PC-3 (cell line): Measurements from ENCODE around the gene CD99. TPM values are rescaled to one million over a fixed set of nuclear protein-coding genes. Genes with fewer than 3 reads are reported as not detected.

Experiments used
- ATAC-seq: fragments of 200-7000 bp; cut with Tn5 transposase; 2 replicates; pipeline ENCODE4 v1.9.1; 2020; ENCODE audit warnings: mild to moderate bottlenecking, moderate library complexity
- BruUV-seq: library from RNA; stranded (reverse); fragments of 400-500 nt; replicated peaks from 2 replicates; lab custom pipeline; 2021; lab: Mats Ljungman, UMichigan
- CTCF ChIA-PET: fragments of 300-600 bp; sonication (Branson Sonifier 250); formaldehyde crosslinking; loops from one replicate; lab custom pipeline; 2022; ENCODE audit warnings: antibody characterized with exemption; lab: Charles Lee
- POLR2A ChIA-PET: fragments of 300-600 bp; sonication (Branson Sonifier 250); formaldehyde crosslinking; loops from one replicate; lab custom pipeline; 2022; ENCODE audit warnings: antibody characterized with exemption; ENCODE audit not compliant: unreplicated experiment; lab: Charles Lee
- DNase-seq: peaks from one replicate; pipeline ENCODE4 v3.0.0-alpha.2; 2015
- H2AFZ ChIP-seq: fragments of 300-600 bp; sonication (generic); 2 replicates; pipeline ENCODE4 v1.6.0; 2016; ENCODE audit warnings: antibody characterized with exemption, low read length
- H3F3A ChIP-seq: fragments of 300-600 bp; sonication (generic); one replicate; pipeline ENCODE4 v1.6.0; 2017; ENCODE audit warnings: antibody characterized with exemption, low read length, control low read depth, mild to moderate bottlenecking; ENCODE audit not compliant: unreplicated experiment
- H3K27ac ChIP-seq: fragments of 300-600 bp; sonication (generic); 2 replicates; pipeline ENCODE4 v1.5.1; 2016; ENCODE audit warnings: mild to moderate bottlenecking, low read length
- H3K27me3 ChIP-seq: fragments of 300-600 bp; sonication (generic); 2 replicates; pipeline ENCODE4 v1.6.1; 2016; ENCODE audit warnings: low read length, mixed read lengths
- H3K36me3 ChIP-seq: fragments of 300-600 bp; sonication (generic); 2 replicates; pipeline ENCODE4 v1.6.1; 2016; ENCODE audit warnings: low read depth, mixed run types, low read length, mixed read lengths
- H3K4me1 ChIP-seq: fragments of 300-600 bp; sonication (generic); 2 replicates; pipeline ENCODE4 v1.5.1; 2016; ENCODE audit warnings: low read length; ENCODE audit not compliant: insufficient read depth
- H3K4me2 ChIP-seq: fragments of 300-600 bp; sonication (generic); 2 replicates; pipeline ENCODE4 v1.6.0; 2016; ENCODE audit warnings: low read length
- H3K4me3 ChIP-seq: fragments of 300-600 bp; sonication (generic); 2 replicates; pipeline ENCODE4 v1.5.1; 2016; ENCODE audit warnings: mild to moderate bottlenecking, low read length, mixed read lengths
- H3K79me2 ChIP-seq: fragments of 300-600 bp; sonication (generic); 2 replicates; pipeline ENCODE4 v1.6.1; 2017; ENCODE audit warnings: low read length, mixed read lengths
- H3K9ac ChIP-seq: fragments of 300-600 bp; sonication (generic); 2 replicates; pipeline ENCODE4 v1.6.0; 2016; ENCODE audit warnings: mild to moderate bottlenecking, low read length
- H3K9me2 ChIP-seq: fragments of 300-600 bp; sonication (generic); replicated peaks from 2 replicates; pipeline ENCODE4 v1.6.1; 2016; ENCODE audit warnings: mixed run types, low read length, mixed read lengths
- H3K9me3 ChIP-seq: fragments of 300-600 bp; sonication (generic); 2 replicates; pipeline ENCODE4 v1.6.1; 2016; ENCODE audit warnings: low read length, mixed read lengths
- H4K20me1 ChIP-seq: fragments of 300-600 bp; sonication (generic); 2 replicates; pipeline ENCODE4 v1.6.1; 2016; ENCODE audit warnings: low read length, mixed read lengths
- EZH2 ChIP-seq: fragments of 300-600 bp; sonication (generic); IDR thresholded peaks from one replicate; pipeline ENCODE4 v1.6.1; 2017; ENCODE audit warnings: antibody characterized with exemption, mild to moderate bottlenecking, low read length; ENCODE audit not compliant: unreplicated experiment
- EZH2phosphoT487 ChIP-seq: fragments of 300-600 bp; sonication (generic); IDR thresholded peaks from 2 replicates; pipeline ENCODE4 v1.6.1; 2018; ENCODE audit warnings: mild to moderate bottlenecking, antibody characterized with exemption, low read length, borderline replicate concordance
- intact Hi-C: fragments of 100-400 bp; cut with micrococcal nuclease; formaldehyde crosslinking; loops from 2 replicates; pipeline ENCODE4 v1.9.0; 2023
- total RNA-seq: library from RNA; depleted of rRNA; stranded (reverse); fragments of >200 nt; gene quantifications from 2 replicates; pipeline ENCODE4 v1.2.3, GENCODE V29; 2014
- TF ChIP-seq, protein P1 (sequence below): fragments of 300-600 bp; sonication (generic); conservative IDR thresholded peaks from 2 replicates; pipeline ENCODE4 v1.5.1; 2017; ENCODE audit warnings: antibody characterized with exemption, low read depth, mild to moderate bottlenecking, low read length

Gene CD99
- total RNA-seq, 1 experiment from 2014 or later, result 202 TPM

DNA sequence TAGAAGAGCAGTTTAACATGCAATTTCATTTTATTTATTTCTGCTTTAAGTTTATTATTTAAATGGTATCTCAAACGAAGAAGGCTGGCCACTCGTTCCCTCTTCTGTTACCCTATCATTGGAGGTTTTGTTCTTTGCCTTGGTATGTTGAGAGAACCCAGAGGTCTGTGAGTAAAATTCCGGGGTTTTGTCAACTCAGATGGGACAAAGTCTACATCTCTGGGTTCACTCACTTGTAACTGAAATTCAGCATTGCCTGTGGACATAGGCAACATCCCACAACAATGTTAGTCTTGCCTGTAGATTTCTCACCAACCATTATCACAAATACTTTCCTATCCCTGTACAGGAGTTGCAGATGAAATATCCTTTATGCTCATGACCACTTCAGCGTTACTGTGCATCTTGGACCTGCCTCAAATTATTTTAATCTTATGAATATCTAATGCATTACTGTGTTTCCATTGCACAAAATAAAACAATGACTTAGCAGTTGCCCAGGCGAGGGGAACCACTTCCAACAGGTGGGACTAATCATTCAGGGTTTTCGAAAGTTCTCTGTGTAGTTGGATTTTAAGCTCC is 33.5 kb upstream of the CD99 start:
- H3K79me2 ChIP-seq, result no peaks in the 10 kb centered on the region
- no peak for DNase-seq
- no TSS peak for BruUV-seq
- H3K9me3 ChIP-seq, result no peaks in the 10 kb centered on the region
- TF ChIP-seq, protein P1, sequence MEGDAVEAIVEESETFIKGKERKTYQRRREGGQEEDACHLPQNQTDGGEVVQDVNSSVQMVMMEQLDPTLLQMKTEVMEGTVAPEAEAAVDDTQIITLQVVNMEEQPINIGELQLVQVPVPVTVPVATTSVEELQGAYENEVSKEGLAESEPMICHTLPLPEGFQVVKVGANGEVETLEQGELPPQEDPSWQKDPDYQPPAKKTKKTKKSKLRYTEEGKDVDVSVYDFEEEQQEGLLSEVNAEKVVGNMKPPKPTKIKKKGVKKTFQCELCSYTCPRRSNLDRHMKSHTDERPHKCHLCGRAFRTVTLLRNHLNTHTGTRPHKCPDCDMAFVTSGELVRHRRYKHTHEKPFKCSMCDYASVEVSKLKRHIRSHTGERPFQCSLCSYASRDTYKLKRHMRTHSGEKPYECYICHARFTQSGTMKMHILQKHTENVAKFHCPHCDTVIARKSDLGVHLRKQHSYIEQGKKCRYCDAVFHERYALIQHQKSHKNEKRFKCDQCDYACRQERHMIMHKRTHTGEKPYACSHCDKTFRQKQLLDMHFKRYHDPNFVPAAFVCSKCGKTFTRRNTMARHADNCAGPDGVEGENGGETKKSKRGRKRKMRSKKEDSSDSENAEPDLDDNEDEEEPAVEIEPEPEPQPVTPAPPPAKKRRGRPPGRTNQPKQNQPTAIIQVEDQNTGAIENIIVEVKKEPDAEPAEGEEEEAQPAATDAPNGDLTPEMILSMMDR, result no peak
- no peak for TF ChIP-seq EZH2
- no peak for TF ChIP-seq EZH2phosphoT487
- no peak overlapping the region for H3K4me2 ChIP-seq
- no peaks in the 10 kb centered on the region for H3K4me1 ChIP-seq
- H3K9me2 ChIP-seq, result no peaks in the 10 kb centered on the region
- no peaks in the 10 kb centered on the region for H3K36me3 ChIP-seq
- POLR2A ChIA-PET, result no interaction called here
- H3F3A ChIP-seq, result no peaks in the 10 kb centered on the region
- no peak overlapping the region for H3K4me3 ChIP-seq
- no peak for ATAC-seq
- intact Hi-C loops, result no loop called here
- H2AFZ ChIP-seq, result no peak overlapping the region
- no peak overlapping the region for H3K9ac ChIP-seq
- H3K27me3 ChIP-seq, result no peaks in the 10 kb centered on the region
- CTCF ChIA-PET, result no interaction called here
- no peaks in the 10 kb centered on the region for H4K20me1 ChIP-seq
- H3K27ac ChIP-seq, result no peak overlapping the region

DNA sequence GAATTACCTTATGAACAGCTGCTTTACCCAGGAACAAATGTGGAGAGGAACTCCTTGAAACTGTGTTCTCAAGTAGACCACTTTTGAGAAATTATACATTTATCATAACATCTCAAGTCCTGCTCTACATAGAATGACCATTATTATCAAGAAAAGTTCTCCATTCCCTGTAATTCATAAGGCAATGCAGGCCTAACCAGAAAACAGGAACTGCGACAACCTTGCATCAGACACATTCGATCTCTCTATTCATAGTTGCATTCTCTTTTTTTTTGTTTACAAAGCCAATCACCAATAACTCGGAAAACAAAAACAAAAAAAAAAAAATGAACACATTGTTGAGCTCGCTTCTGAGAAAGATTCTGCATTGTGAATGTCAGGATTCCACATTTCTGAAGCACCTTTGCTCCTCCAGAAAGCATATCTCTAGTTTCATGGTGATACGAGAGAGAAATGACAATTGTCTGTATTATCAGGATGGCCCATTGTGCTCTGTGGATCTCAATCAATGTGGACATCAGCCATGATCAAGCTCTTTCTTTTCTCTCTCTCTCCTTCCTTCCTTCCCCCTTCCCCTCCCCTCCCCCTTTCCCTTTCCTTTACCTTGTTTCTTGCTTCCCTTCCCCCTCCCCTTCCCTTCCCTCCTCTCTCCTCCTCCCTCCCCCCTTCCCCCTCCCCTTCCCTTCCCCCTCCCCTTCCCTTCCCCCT is 32.4 kb upstream of the CD99 start:
- ChIA-PET POLR2A (no interaction called here), CTCF (no interaction called here)
- no peak overlapping the region for H3K4me3 ChIP-seq
- no peak overlapping the region for H3K27ac ChIP-seq
- no TSS peak for BruUV-seq
- H3K27me3 ChIP-seq, result no peaks in the 10 kb centered on the region
- no peaks in the 10 kb centered on the region for H3K36me3 ChIP-seq
- no peak overlapping the region for H3K4me2 ChIP-seq
- H3K4me1 ChIP-seq, result no peaks in the 10 kb centered on the region
- no peak overlapping the region for H2AFZ ChIP-seq
- intact Hi-C loops, result no loop called here
- H4K20me1 ChIP-seq, result no peaks in the 10 kb centered on the region
- no peaks in the 10 kb centered on the region for H3K9me2 ChIP-seq
- ATAC-seq (no peak), DNase-seq (no peak)
- H3F3A ChIP-seq, result no peaks in the 10 kb centered on the region
- TF ChIP-seq, protein P1, result no peak
- TF ChIP-seq EZH2, result no peak
- TF ChIP-seq EZH2phosphoT487, result no peak
- H3K9me3 ChIP-seq, result no peaks in the 10 kb centered on the region
- no peak overlapping the region for H3K9ac ChIP-seq
- H3K79me2 ChIP-seq, result no peaks in the 10 kb centered on the region

DNA sequence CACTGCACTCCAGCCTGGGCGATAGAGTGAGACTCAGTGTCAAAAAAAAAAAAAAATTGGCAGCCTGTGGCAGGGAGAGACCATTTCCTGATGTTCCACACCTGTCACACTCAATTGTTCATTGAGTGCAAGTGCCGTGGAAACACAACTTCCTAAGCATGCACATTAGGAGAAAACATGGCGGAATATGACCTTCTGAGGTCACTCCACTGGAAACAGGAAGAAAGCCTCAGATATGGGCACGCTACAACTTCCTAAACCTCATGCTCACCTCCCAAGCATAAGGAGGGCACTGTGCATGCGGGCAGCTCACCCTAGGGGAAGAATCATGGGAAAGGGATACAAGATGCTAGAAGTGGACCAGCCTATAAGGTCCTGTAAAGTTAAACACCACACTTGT is 28.5 kb upstream of the CD99 start:
- no peaks in the 10 kb centered on the region for H3K27me3 ChIP-seq
- H3K27ac ChIP-seq, result no peak overlapping the region
- no peak overlapping the region for H3K9ac ChIP-seq
- BruUV-seq, result no TSS peak
- DNase-seq, result no peak
- no peaks in the 10 kb centered on the region for H3F3A ChIP-seq
- H4K20me1 ChIP-seq, result no peaks in the 10 kb centered on the region
- no peaks in the 10 kb centered on the region for H3K4me1 ChIP-seq
- H3K4me3 ChIP-seq, result no peak overlapping the region
- no peaks in the 10 kb centered on the region for H3K9me3 ChIP-seq
- H3K36me3 ChIP-seq, result no peaks in the 10 kb centered on the region
- no peak for TF ChIP-seq EZH2
- TF ChIP-seq, protein P1, result no peak
- TF ChIP-seq EZH2phosphoT487, result no peak
- H3K79me2 ChIP-seq, result no peaks in the 10 kb centered on the region
- ATAC-seq, result no peak
- POLR2A ChIA-PET, result no interaction called here
- intact Hi-C loops, result no loop called here
- H3K4me2 ChIP-seq, result no peak overlapping the region
- H2AFZ ChIP-seq, result no peak overlapping the region
- no peaks in the 10 kb centered on the region for H3K9me2 ChIP-seq
- CTCF ChIA-PET, result no interaction called here
